ENCODE measurements around the gene RABGAP1L. TPM values are rescaled to one million over a fixed set of nuclear protein-coding genes. Genes with fewer than 3 reads are reported as not detected.

The RABGAP1L gene
- total and polyA plus RNA-seq, 2 of the 8 experiments (the other 6 are each of a cell fraction or from before 2014, with no cell fraction given), result 33.3 to 156 TPM

GRCh38 chr1:174397261-174397660 is 237.9 kb downstream of the RABGAP1L start:
- H3K4me1 ChIP-seq (replicated peaks in 1 of 4; ENCODE audit: control insufficient read depth in 3 of 4, insufficient read depth in 4 of 4, low read length in 3 of 4), result no peaks in the 10 kb centered on the region
- no peak for FAIRE-seq
- H3K23me2 ChIP-seq (ENCODE audit: low read depth, low read length), result no peaks in the 10 kb centered on the region
- H3K18ac ChIP-seq (ENCODE audit: extremely low read depth, low read length), result no peak overlapping the region
- no peak overlapping the region for H2BK120ac ChIP-seq (replicated peaks; ENCODE audit: low read depth, low read length)
- no peak overlapping the region for H2BK12ac ChIP-seq (ENCODE audit: low read depth, low read length)
- no peaks in the 10 kb centered on the region for H4K20me1 ChIP-seq (replicated peaks in 1 of 2; ENCODE audit: control insufficient read depth in 1 of 2, insufficient read depth in 2 of 2, low read length in 2 of 2)
- no peak overlapping the region for H3K4ac ChIP-seq (replicated peaks; ENCODE audit: insufficient read length, low read depth, low read length)
- no peak overlapping the region for H4K5ac ChIP-seq (ENCODE audit: insufficient read length, low read depth, low read length)
- no peaks in the 10 kb centered on the region for H3K9me3 ChIP-seq (ENCODE audit: insufficient read depth in 2 of 2, low read depth in 1 of 2, low read length in 1 of 2)
- H2BK5ac ChIP-seq (ENCODE audit: low read depth, low read length), result no peak overlapping the region
- no peak overlapping the region for H3K23ac ChIP-seq (ENCODE audit: insufficient read length)
- no peaks in the 10 kb centered on the region for H3K79me2 ChIP-seq (ENCODE audit: control insufficient read depth in 1 of 2, insufficient read depth in 2 of 2, low read length in 2 of 2)
- no peak overlapping the region for H2BK20ac ChIP-seq (ENCODE audit: low read length)
- no peak for DNase-seq (ENCODE audit: low read depth in 1 of 2, low spot score in 2 of 2)
- H3K27ac ChIP-seq (ENCODE audit: low read depth, low read length), result no peak overlapping the region
- H4K8ac ChIP-seq (ENCODE audit: extremely low read depth, insufficient read depth, low read length), result no peak overlapping the region
- ChIA-PET POLR2A (ENCODE audit: partially characterized antibody) (no interaction called here), CTCF (ENCODE audit: partially characterized antibody) (interaction anchor here (1.3 kb wide), 1 partner anchor 16 kb away, joined by 6 read pairs; no protein-coding TSS in a partner anchor)
- WGBS, 2 experiments (ENCODE audit: extremely low coverage in 1 of 2, insufficient coverage in 1 of 2, insufficient read length in 1 of 2, insufficient replicate concordance in 2 of 2, low coverage in 1 of 2, low lambda C conversion rate in 2 of 2, missing lambda C conversion rate in 1 of 2), result 91% methylated on average over 1 of the region's 1 CpG; no CpG with 5 or more reads in 1 of the 2 experiments
- H2BK15ac ChIP-seq (ENCODE audit: low read length), result no peak overlapping the region
- no peak overlapping the region for H3K4me2 ChIP-seq (ENCODE audit: insufficient read depth in 1 of 2, low read depth in 2 of 2, low read length in 2 of 2)
- H3K27me3 ChIP-seq (replicated peaks in 1 of 4; ENCODE audit: control insufficient read depth in 3 of 4, extremely low read depth in 1 of 4, insufficient read depth in 3 of 4, low read length in 3 of 4), result no peaks in the 10 kb centered on the region
- no peaks in the 10 kb centered on the region for H3K79me1 ChIP-seq (ENCODE audit: low read depth, low read length)
- H2AFZ ChIP-seq (ENCODE audit: low read length), result no peak overlapping the region
- H4K91ac ChIP-seq (replicated peaks; ENCODE audit: insufficient read length, low read length), result no peak overlapping the region
- H2AK5ac ChIP-seq (ENCODE audit: low read depth, low read length), result no peak overlapping the region
- H3K56ac ChIP-seq (replicated peaks; ENCODE audit: insufficient read length, low read depth, low read length), result no peak overlapping the region
- H3K36me3 ChIP-seq (ENCODE audit: control insufficient read depth in 2 of 4, insufficient read depth in 4 of 4, low read length in 3 of 4), result no peaks in the 10 kb centered on the region
- H3K4me3 ChIP-seq (ENCODE audit: extremely low read depth in 1 of 4, insufficient read depth in 2 of 4, low read depth in 3 of 4, low read length in 4 of 4), result no peak overlapping the region
- no peak overlapping the region for H3K14ac ChIP-seq (ENCODE audit: insufficient read length)
- H3K9ac ChIP-seq (replicated peaks in 1 of 4; ENCODE audit: extremely low read depth in 1 of 4, low read depth in 3 of 4, low read length in 3 of 4), result no peak overlapping the region
- no peak for TF ChIP-seq CEBPB (IDR thresholded peaks at IDR 0.05; ENCODE audit: low read depth, low read length)
- TF ChIP-seq MAFK (IDR thresholded peaks at IDR 0.05; ENCODE audit: low read depth, low read length), result no peak
- TF ChIP-seq BACH1 (IDR thresholded peaks at IDR 0.05; ENCODE audit: low read length), result no peak
- TF ChIP-seq TAF7 (optimal IDR thresholded peaks at IDR 0.05; ENCODE audit: borderline replicate concordance, low read depth, low read length), result no peak
- TF ChIP-seq CHD1 (IDR thresholded peaks at IDR 0.05; ENCODE audit: low read depth, low read length), result no peak
- no peak for TF ChIP-seq TAF1 (IDR thresholded peaks at IDR 0.05; ENCODE audit: low read depth, low read length)
- no peak for TF ChIP-seq NRF1 (IDR thresholded peaks at IDR 0.05; ENCODE audit: low read depth, low read length)
- TF ChIP-seq SP4 (IDR thresholded peaks at IDR 0.05; ENCODE audit: low read length), result no peak
- TF ChIP-seq CBX5 (IDR thresholded peaks at IDR 0.05; ENCODE audit: low read depth, low read length), result no peak
- TF ChIP-seq RXRA (IDR thresholded peaks at IDR 0.05; ENCODE audit: insufficient read depth, low read depth, low read length), result no peak
- TF ChIP-seq, protein P1, sequence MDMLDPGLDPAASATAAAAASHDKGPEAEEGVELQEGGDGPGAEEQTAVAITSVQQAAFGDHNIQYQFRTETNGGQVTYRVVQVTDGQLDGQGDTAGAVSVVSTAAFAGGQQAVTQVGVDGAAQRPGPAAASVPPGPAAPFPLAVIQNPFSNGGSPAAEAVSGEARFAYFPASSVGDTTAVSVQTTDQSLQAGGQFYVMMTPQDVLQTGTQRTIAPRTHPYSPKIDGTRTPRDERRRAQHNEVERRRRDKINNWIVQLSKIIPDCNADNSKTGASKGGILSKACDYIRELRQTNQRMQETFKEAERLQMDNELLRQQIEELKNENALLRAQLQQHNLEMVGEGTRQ (IDR thresholded peaks at IDR 0.05; ENCODE audit: low read length), result no peak
- TF ChIP-seq POLR2A (IDR thresholded peaks at IDR 0.05; ENCODE audit: control extremely low read depth in 1 of 2, low read depth in 2 of 2, low read length in 2 of 2), result no peak
- TF ChIP-seq, protein P2, sequence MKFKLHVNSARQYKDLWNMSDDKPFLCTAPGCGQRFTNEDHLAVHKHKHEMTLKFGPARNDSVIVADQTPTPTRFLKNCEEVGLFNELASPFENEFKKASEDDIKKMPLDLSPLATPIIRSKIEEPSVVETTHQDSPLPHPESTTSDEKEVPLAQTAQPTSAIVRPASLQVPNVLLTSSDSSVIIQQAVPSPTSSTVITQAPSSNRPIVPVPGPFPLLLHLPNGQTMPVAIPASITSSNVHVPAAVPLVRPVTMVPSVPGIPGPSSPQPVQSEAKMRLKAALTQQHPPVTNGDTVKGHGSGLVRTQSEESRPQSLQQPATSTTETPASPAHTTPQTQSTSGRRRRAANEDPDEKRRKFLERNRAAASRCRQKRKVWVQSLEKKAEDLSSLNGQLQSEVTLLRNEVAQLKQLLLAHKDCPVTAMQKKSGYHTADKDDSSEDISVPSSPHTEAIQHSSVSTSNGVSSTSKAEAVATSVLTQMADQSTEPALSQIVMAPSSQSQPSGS (IDR thresholded peaks at IDR 0.05; ENCODE audit: low read length), result no peak
- TF ChIP-seq RFX5 (IDR thresholded peaks at IDR 0.05; ENCODE audit: borderline replicate concordance, low read depth, low read length), result no peak

Data from H1 (cell line).